COLO829 (cell line): ENCODE data around the gene CEP78.
"Not testable (repeated sequence)": the region's sequence is repeated elsewhere in the genome, so short reads cannot be mapped to it uniquely, and the experiment has no call there.

ENCODE experiments used
- DNase-seq: peaks from one replicate; pipeline ENCODE4 v3.0.0; 2012; ENCODE audit warnings: low spot score

The CEP78 gene, protein sequence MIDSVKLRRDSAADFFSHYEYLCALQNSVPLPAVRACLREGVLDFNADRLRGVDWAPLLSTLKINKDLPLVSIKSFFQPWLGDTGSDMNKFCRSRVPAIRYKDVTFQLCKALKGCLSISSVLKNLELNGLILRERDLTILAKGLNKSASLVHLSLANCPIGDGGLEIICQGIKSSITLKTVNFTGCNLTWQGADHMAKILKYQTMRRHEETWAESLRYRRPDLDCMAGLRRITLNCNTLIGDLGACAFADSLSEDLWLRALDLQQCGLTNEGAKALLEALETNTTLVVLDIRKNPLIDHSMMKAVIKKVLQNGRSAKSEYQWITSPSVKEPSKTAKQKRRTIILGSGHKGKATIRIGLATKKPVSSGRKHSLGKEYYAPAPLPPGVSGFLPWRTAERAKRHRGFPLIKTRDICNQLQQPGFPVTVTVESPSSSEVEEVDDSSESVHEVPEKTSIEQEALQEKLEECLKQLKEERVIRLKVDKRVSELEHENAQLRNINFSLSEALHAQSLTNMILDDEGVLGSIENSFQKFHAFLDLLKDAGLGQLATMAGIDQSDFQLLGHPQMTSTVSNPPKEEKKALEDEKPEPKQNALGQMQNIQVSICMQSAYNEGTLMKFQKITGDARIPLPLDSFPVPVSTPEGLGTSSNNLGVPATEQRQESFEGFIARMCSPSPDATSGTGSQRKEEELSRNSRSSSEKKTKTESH

GRCh38 chr9:78235762-78236550 is at the start of gene CEP78:
Gene CEP78 (plus strand): TSS chr9:78236075. CDS start chr9:78236351, 276 bp downstream.
- peak; percentile 97 for DNase-seq

- no peak for DNase-seq
Observed at GRCh38 chr9:78187763-78188484, 48.0 kb upstream of the CEP78 start.

- DNase-seq, result no peak
Observed at GRCh38 chr9:78188594-78188993, 47.3 kb upstream of the CEP78 start.

DNA sequence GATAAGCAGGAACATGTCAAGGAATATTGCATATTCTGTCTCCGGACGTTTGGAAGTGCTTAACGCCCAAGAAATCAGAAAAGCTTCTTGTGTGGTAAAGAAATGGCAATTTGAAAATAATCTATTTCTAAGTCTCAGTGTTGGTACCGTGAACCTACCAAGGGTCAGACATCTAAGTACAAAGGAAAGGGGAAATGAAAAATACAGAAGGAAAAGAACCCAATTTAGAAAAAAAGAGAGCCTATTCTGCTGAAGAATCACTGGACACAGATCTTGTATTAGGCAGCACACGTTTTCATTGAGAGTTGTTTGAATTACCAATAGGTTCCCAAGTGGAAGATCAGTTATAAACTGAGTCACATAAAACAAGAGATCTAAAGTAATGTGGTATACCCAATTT is 46.9 kb upstream of the CEP78 start:
- no peak for DNase-seq

- peak; percentile 87 for DNase-seq
Observed at GRCh38 chr9:78189461-78189860, 46.4 kb upstream of the CEP78 start.

DNA sequence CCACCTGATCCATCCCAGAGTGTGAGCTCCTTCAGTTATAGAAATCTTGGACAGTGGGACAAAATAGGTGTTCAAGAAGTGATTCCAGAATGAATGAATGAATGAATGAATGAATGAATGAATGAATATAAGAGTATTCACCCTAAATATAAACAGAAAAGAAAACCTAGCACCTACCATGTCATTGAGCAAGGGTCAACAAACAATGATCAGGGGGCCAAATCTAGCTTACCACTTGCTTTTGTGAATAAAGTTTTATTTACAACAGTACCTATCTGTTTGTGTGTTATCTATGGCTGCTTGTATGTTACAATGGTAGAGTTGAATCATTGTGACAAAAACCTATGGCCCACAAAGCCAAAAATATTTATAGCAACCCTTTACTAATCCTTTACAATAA is 43.9 kb upstream of the CEP78 start:
- DNase-seq, result no peak

DNA sequence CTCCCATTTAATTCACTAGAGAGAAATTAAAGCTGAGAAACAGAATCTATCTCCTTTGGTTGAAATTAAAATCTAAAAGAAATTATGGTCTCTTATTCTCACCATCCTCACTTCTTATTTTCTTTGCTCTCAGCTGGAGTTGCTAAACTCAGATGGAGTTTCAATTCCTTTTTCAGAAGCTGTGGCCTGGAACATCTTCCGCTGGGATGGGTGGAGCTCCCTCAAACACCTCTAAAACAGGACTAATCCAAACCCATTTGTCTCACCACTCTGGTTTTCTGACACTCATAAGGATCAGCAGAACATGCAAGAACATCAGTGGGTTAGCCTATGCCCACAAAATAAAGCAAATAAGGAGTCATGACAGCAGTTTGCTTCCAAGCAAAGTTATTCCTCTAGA is 39.6 kb upstream of the CEP78 start:
- no peak for DNase-seq

GRCh38 chr9:78201158-78201777 is 34.6 kb upstream of the CEP78 start:
- not testable (repeated sequence) for DNase-seq

DNA sequence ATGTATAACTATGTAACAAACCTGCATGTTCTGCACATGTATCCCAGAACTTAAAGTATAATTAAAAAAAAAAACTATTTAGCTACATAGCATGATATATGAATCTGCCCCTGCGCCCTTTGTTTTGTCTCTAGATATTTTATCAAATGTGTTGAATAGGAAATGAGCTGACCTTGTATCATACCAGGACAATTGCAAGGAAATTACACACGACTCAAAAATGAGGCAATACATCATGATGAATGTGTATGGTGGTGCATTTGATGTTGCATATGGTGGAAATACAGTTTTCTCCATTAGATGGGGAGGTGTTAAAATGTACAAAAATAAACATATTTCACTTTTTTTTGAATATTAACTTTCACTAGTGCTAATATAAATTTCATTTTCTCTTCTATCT is 28.6 kb upstream of the CEP78 start:
- DNase-seq, result no peak

- DNase-seq, result no peak
Observed at GRCh38 chr9:78207901-78208300, 28.0 kb upstream of the CEP78 start.

DNA sequence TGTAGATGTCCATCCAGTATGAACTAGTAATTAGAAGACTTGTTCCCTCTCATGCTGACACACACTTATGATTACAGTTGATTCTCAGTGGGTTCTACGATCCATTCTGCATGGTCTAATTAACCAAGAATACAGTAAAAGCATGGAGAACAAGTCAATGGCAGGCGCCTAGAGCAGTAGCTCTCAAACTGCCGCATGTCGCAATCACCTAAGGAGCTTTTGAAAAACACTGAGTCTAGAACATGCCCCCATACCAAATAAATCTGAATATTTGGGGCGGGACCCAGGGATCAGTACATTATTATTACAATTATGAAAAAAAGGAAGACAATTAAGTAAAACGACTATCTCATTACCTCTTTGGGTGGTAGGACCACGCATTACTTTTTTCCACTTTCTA is 26.7 kb upstream of the CEP78 start:
- no peak for DNase-seq

- DNase-seq, result peak; percentile 81
Observed at GRCh38 chr9:78210841-78211301, 25.0 kb upstream of the CEP78 start.

DNA sequence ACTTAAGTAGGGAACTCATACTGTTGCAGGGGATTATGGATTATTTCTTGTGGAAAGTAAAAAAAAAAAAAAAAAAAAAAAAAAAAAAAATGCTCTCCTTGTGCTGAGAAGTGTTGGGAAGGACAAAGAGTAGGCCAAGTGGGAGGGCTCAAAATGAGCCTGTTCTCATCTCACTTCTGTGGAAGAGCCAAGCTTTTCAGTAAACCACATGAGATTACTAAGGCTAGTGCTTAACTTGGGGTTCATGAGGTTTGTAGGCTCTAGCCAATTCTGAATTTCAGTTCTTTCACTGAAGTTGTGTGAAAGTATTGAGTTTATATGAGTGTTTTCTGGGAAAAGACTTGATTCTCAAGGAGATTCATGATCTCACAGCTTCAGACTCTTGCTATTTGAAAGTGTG is 23.0 kb upstream of the CEP78 start:
- no peak for DNase-seq

- DNase-seq, result peak; percentile 81
Observed at GRCh38 chr9:78213712-78214111, 22.2 kb upstream of the CEP78 start.

DNA sequence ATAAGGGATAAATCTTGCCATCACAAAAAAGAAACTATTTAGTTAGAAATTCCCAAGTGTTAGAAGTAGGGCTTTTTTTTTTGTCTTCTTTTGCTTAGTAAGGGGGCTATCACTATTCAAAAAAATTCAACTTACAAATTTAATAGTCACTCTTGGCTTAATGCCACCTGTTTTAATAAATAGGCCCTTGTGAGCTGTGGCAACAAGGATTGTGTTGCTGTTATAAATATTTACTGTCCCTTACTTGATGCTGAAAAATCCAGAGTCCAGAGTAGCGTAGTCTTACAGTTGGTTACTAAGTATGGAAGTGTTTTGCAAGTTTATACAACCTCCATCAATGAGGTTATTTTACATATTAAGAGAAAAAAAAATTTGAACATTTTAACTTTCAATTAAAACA is 21.4 kb upstream of the CEP78 start:
- peak; percentile 74 for DNase-seq

DNA sequence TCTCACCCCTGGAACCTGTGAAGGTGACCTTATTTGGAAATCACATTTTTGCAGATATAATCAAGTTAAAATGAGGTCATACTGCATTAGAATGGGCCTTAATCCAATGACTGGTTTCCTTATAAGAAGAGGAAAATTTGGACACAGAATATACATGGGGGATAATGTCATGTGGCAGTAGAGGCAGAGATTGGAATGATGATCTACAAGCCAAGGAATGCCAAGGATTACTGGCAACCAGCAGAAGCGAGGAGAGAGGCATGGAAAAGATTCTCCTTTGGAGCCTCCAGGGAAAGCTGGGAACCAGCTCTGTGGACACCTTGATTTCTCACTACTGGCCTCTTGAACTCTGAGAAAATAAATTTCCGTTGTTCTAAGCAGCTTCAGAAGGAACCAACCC is 20.2 kb upstream of the CEP78 start:
- no peak for DNase-seq

- DNase-seq, result no peak
Observed at GRCh38 chr9:78218890-78219289, 17.0 kb upstream of the CEP78 start.

DNA sequence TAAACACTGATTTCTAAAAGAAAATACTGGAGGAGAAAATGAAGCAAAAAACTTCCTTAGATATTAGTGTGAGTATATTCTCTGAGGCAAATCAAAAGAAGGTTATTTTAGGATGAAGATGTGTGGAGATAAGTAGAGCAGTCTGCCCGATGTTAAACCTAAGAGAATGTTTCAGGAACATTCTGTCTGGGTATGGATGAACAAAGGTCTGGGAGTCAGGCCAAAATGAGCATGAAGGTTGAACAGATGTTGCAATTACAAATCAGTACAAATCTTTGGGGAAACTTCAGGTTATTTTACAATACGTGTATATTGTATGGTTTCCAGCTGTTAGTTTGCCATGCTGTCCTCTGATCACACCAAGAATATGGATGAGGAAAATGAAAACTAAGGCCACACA is 14.4 kb upstream of the CEP78 start:
- DNase-seq, result no peak

- not testable (repeated sequence) for DNase-seq
Observed at GRCh38 chr9:78221841-78222240, 14.0 kb upstream of the CEP78 start.

DNA sequence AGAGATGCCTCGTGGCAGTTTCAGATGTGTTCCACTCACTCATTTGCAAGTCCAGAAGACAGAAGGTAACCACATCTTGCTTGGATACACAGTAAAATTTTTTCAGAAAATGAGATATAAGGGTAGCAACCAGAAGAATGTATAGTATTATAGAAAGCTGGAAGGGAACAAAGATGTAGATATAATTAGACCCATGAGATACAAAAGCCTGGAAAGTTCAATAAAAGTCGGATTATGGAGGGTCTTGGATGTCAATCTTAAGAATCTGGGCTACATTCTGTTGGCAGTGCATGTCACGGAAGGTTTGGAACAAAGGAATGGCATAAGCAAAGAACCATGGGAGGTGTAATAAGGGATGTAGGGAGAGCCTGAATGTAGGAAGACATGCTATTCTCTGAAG is 5.1 kb upstream of the CEP78 start:
- DNase-seq, result no peak

GRCh38 chr9:78232471-78232870 is 3.4 kb upstream of the CEP78 start:
- DNase-seq, result not testable (repeated sequence)
